Memory B cell (primary cell): ENCODE results near the gene KIAA0825.
"Not testable (repeated sequence)": the region's sequence is repeated elsewhere in the genome, so short reads cannot be mapped to it uniquely, and the experiment has no call there.

Experiments
- ATAC-seq: fragments of 150-1000 bp; cut with Tn5 transposase; 2 replicates; pipeline ENCODE4 v1.10.0; 2021; ENCODE audit warnings: low read depth, mild to moderate bottlenecking, moderate library complexity
- DNase-seq, 2 donors: peaks; one replicate each; pipeline ENCODE4 v3.0.0; 2022; ENCODE audit warnings: low spot score in 2 of 2
- H3K27ac Mint-ChIP-seq: one replicate; pipeline ENCODE4 v1.8.0; 2022; ENCODE audit warnings: mild to moderate bottlenecking, moderate library complexity, mixed read lengths
- H3K27me3 Mint-ChIP-seq: one replicate; pipeline ENCODE4 v1.8.0; 2022; ENCODE audit warnings: mixed read lengths
- H3K36me3 Mint-ChIP-seq: one replicate; pipeline ENCODE4 v1.8.0; 2022; ENCODE audit warnings: mild to moderate bottlenecking, mixed read lengths
- H3K4me1 Mint-ChIP-seq: one replicate; pipeline ENCODE4 v1.8.0; 2022; ENCODE audit warnings: mixed read lengths
- H3K4me3 Mint-ChIP-seq: one replicate; pipeline ENCODE4 v1.8.0; 2022; ENCODE audit warnings: mild to moderate bottlenecking, moderate library complexity, mixed read lengths
- H3K9me3 Mint-ChIP-seq: one replicate; pipeline ENCODE4 v1.8.0; 2022; ENCODE audit warnings: mixed read lengths

The KIAA0825 gene

DNA sequence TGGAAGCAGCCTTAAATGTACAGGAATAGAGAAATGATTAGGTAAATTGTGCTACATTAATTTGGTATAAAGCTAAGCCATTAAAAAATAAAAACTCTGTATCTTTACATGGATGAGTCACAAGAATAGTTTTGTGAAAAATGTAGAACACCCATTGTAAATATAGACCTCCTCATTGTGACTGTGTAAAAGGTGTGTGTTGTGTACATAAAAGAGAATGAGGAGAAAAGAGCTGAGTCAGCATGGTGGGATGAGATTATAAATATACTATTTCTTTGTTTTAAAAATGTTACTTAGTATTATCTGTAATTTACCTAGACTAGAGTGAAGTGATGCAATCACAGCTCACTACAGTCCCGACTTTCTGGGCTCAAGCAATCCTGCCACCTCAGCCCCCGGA lies 250.5 kb downstream of the KIAA0825 start:
- ATAC-seq, result no peak
- Mint-ChIP-seq H3K27me3 (no peaks in the 10 kb centered on the region), H3K27ac (no peak overlapping the region), H3K4me1 (no peaks in the 10 kb centered on the region), H3K36me3 (no peaks in the 10 kb centered on the region), H3K9me3 (no peaks in the 10 kb centered on the region), H3K4me3 (no peak overlapping the region)
- no peak for DNase-seq

DNA sequence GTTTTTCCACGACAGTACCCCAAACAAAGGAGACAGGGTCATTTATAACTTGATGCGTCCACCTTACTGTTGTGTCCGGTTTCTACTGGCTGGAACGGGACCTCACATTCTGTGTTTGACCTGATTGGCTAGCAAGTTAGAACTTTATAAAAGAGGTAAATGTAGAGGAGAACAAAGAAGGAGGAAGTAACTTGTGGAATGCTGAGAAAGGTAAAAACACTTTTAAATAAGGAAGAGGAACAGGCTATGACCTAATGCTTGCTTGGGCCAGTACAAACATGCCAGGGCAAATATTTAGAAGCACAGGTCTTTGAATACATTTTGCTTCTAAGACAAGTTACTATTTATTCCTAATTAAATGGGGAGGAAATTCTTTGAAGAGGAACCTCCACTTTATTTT lies 251.6 kb downstream of the KIAA0825 start:
- Mint-ChIP-seq H3K36me3 (no peaks in the 10 kb centered on the region), H3K9me3 (no peaks in the 10 kb centered on the region), H3K27ac (no peak overlapping the region), H3K4me1 (no peaks in the 10 kb centered on the region), H3K27me3 (no peaks in the 10 kb centered on the region), H3K4me3 (no peak overlapping the region)
- DNase-seq, result no peak
- no peak for ATAC-seq

- no peaks in the 10 kb centered on the region for H3K9me3 Mint-ChIP-seq
These were observed 255.5 kb downstream of the KIAA0825 start for GRCh38 chr5:94362857-94363256.

DNA sequence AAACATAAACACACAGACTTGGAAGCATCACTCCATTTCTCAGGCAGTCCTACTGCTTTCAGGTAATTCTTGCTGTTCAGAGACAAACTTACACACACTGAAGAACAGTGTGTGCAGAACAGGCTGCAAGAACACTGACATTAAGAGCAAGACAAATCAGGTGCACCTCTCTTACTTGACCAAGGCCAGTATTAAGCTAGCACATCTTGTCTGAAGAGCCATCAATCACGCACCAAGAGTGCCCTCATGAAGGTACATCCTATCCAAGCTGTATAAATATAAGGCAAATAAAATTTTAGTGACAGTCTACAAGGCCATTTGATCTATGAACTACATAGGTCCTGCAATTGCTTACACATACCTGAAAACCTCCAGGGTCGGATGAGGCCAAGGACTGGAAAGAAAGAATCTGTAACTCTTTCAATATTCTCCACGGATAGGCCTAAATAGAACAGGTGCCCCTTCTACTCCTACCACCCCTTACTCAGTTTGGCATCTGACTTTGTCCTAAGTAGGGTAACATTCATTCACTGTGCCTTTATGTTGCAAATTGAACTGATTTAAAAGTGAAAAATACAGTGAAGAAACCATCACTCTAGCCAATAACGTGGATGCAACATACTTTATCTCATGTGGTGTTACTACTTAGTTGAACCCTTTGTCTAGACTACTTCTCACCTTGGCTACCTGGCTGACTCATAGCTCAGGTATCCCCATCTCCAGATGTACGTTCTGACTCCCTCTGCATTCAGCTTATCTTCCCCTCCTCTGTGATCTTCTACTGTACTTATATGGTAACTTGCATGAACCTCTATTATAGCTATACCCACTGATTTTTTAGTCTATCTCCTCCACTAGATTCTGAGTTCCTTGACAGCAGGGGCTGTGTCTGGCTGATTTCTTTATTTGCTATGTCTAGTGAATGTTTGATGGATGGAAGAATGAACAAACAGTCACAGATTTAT lies 256.3 kb downstream of the KIAA0825 start:
- no peak for ATAC-seq
- Mint-ChIP-seq H3K27me3 (no peaks in the 10 kb centered on the region), H3K27ac (no peak overlapping the region), H3K4me1 (no peaks in the 10 kb centered on the region), H3K36me3 (no peaks in the 10 kb centered on the region), H3K4me3 (no peak overlapping the region), H3K9me3 (no peaks in the 10 kb centered on the region)
- no peak for DNase-seq

More at GRCh38 chr5:94362857-94363256, 255.5 kb downstream of the KIAA0825 start:
- H3K36me3 Mint-ChIP-seq, result no peaks in the 10 kb centered on the region
- H3K4me1 Mint-ChIP-seq, result no peaks in the 10 kb centered on the region
- H3K27ac Mint-ChIP-seq, result no peak overlapping the region
- no peak overlapping the region for H3K4me3 Mint-ChIP-seq
- H3K27me3 Mint-ChIP-seq, result no peaks in the 10 kb centered on the region
- DNase-seq (no peak), ATAC-seq (no peak)

GRCh38 chr5:94361161-94361560 lies 257.2 kb downstream of the KIAA0825 start:
- H3K9me3 Mint-ChIP-seq, result no peaks in the 10 kb centered on the region
- H3K27me3 Mint-ChIP-seq, result no peaks in the 10 kb centered on the region
- no peak for ATAC-seq
- H3K4me3 Mint-ChIP-seq, result no peak overlapping the region
- H3K27ac Mint-ChIP-seq, result no peak overlapping the region
- no peak for DNase-seq
- no peaks in the 10 kb centered on the region for H3K4me1 Mint-ChIP-seq
- no peaks in the 10 kb centered on the region for H3K36me3 Mint-ChIP-seq

- no peak overlapping the region for H3K27ac Mint-ChIP-seq
- no peaks in the 10 kb centered on the region for H3K4me1 Mint-ChIP-seq
- DNase-seq (no peak), ATAC-seq (no peak)
- H3K27me3 Mint-ChIP-seq, result no peaks in the 10 kb centered on the region
- H3K9me3 Mint-ChIP-seq, result no peaks in the 10 kb centered on the region
- H3K36me3 Mint-ChIP-seq, result no peaks in the 10 kb centered on the region
- H3K4me3 Mint-ChIP-seq, result no peak overlapping the region
These were observed 257.8 kb downstream of the KIAA0825 start for GRCh38 chr5:94360382-94361130.

DNA sequence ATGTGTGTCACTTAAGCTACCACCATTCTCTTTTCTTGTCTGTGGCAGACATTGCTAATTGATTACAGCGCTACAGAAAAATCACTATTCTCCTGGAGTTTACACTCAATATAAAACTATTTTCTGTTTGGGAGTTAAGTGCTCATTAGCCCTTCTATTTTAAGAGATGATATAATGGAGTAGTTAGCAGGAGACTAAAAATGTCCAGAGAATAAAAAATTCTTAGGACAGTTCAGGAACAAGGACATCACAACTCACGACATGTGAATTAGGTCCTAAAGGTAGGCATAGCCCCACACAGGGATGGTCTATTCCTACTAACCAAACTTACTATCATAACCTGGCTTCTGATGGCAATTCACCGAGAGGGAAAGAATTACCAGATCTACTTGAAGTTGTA lies 258.5 kb downstream of the KIAA0825 start:
- no peaks in the 10 kb centered on the region for H3K27me3 Mint-ChIP-seq
- H3K9me3 Mint-ChIP-seq, result no peaks in the 10 kb centered on the region

GRCh38 chr5:94355811-94356210 lies 262.6 kb downstream of the KIAA0825 start:
- H3K4me1 Mint-ChIP-seq, result no peaks in the 10 kb centered on the region
- DNase-seq (no peak), ATAC-seq (no peak)
- H3K4me3 Mint-ChIP-seq, result no peak overlapping the region
- H3K36me3 Mint-ChIP-seq, result no peaks in the 10 kb centered on the region
- no peaks in the 10 kb centered on the region for H3K9me3 Mint-ChIP-seq
- H3K27me3 Mint-ChIP-seq, result no peaks in the 10 kb centered on the region
- no peak overlapping the region for H3K27ac Mint-ChIP-seq

More for the DNA sequence above, 258.5 kb downstream of the KIAA0825 start:
- DNase-seq, result no peak
- Mint-ChIP-seq H3K27ac (no peak overlapping the region), H3K4me1 (no peaks in the 10 kb centered on the region), H3K4me3 (no peak overlapping the region), H3K36me3 (no peaks in the 10 kb centered on the region)
- no peak for ATAC-seq

- not testable (repeated sequence) for H3K27me3 Mint-ChIP-seq, H3K4me3 Mint-ChIP-seq, DNase-seq, H3K36me3 Mint-ChIP-seq, ATAC-seq, H3K27ac Mint-ChIP-seq, H3K9me3 Mint-ChIP-seq, H3K4me1 Mint-ChIP-seq
These were observed 263.4 kb downstream of the KIAA0825 start for GRCh38 chr5:94354837-94355485.

GRCh38 chr5:94353605-94354004 lies 264.8 kb downstream of the KIAA0825 start:
- no peaks in the 10 kb centered on the region for H3K27me3 Mint-ChIP-seq
- no peak overlapping the region for H3K27ac Mint-ChIP-seq
- no peaks in the 10 kb centered on the region for H3K36me3 Mint-ChIP-seq
- no peak overlapping the region for H3K4me3 Mint-ChIP-seq
- no peak for DNase-seq
- no peak for ATAC-seq
- H3K9me3 Mint-ChIP-seq, result peaks cover 5% of the 10 kb centered on the region
- no peaks in the 10 kb centered on the region for H3K4me1 Mint-ChIP-seq

- no peak overlapping the region for H3K4me3 Mint-ChIP-seq
- H3K27ac Mint-ChIP-seq, result no peak overlapping the region
- ATAC-seq, result no peak
- H3K27me3 Mint-ChIP-seq, result no peaks in the 10 kb centered on the region
- DNase-seq, result no peak
- H3K9me3 Mint-ChIP-seq, result peaks cover 8% of the 10 kb centered on the region
- no peaks in the 10 kb centered on the region for H3K4me1 Mint-ChIP-seq
- H3K36me3 Mint-ChIP-seq, result peaks cover 3% of the 10 kb centered on the region
These were observed 271.3 kb downstream of the KIAA0825 start for GRCh38 chr5:94347130-94347529.

GRCh38 chr5:94345257-94345656 lies 273.1 kb downstream of the KIAA0825 start:
- Mint-ChIP-seq H3K4me1 (no peaks in the 10 kb centered on the region), H3K9me3 (peaks cover 8% of the 10 kb centered on the region), H3K4me3 (no peak overlapping the region), H3K36me3 (peaks cover 3% of the 10 kb centered on the region), H3K27me3 (no peaks in the 10 kb centered on the region), H3K27ac (no peak overlapping the region)
- DNase-seq (no peak), ATAC-seq (no peak)

- H3K36me3 Mint-ChIP-seq, result no peaks in the 10 kb centered on the region
- H3K9me3 Mint-ChIP-seq, result no peaks in the 10 kb centered on the region
- DNase-seq (no peak), ATAC-seq (no peak)
- no peak overlapping the region for H3K27ac Mint-ChIP-seq
- no peak overlapping the region for H3K4me3 Mint-ChIP-seq
- H3K27me3 Mint-ChIP-seq, result no peaks in the 10 kb centered on the region
- H3K4me1 Mint-ChIP-seq, result no peaks in the 10 kb centered on the region
These were observed 280.8 kb downstream of the KIAA0825 start for GRCh38 chr5:94337617-94338016.

- no peak for DNase-seq
- Mint-ChIP-seq H3K27ac (no peak overlapping the region), H3K4me1 (no peaks in the 10 kb centered on the region), H3K27me3 (no peaks in the 10 kb centered on the region), H3K4me3 (no peak overlapping the region), H3K9me3 (peaks cover under 1% of the 10 kb centered on the region), H3K36me3 (no peaks in the 10 kb centered on the region)
- no peak for ATAC-seq
These were observed 282.5 kb downstream of the KIAA0825 start for GRCh38 chr5:94335936-94336335.
